ENCODE results near the gene PRKCB.

The PRKCB gene

DNA sequence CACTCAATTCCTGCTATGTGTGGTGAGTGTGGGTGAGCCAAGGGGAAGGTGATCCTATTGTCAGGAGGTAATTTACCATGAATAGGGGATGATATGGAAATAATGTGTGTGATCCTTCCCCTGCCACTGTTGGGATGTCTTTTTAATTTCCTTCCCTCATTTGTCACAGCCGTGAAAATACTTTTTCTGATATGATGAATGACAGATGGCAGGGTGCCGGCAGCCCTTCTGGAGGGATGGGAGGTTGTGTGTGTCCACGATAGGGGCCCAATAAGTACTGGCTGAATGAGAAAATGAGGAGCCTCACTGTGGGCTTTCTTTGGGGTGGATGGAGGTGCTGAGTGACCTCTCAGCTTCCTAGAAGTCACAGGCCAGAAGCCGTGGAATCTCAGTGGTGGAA, 109.5 kb downstream of the PRKCB start:
- DNase-seq, result no peak

DNA sequence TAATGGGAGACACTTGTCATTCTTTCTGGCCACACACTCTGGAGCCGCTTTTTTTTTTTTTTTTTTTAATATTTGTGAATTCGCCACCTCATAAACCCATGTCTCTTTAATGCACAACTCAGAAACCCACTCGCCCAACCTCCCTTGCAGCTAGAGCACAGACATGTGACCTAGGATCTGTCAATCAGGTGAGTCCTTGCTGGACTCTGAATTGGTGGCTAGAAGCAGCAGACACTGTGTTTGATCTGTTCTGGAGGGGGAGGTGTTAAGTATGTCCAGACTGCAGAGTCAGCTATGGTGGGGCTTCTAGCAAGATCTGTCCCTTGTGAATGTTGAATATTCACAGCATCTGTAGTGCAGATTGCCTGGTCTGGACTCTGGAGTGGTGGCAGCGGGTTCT, 112.1 kb downstream of the PRKCB start:
- DNase-seq, result no peak

DNA sequence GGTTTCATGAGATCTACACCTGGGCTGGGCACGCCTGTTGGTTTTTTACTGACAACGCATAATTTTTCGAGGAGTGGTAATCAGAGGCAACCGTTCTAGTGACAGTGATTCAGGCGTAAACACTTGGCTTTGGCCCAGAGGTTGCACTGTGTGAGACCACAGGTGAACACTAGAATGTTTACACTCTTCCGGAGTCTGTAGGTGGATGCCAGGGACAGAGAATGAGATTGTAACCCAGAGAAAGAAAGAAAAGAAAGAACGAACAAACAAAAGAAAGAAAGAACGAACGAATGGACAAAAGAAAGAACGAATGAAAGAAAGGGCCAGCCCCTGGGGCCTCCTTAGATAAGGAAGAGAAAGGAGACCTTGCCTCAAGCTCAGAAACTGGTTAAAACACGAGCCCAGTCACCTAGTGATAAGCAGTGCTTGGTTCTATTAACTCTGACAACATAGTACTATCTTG, 113.2 kb downstream of the PRKCB start:
- DNase-seq, result no peak

DNA sequence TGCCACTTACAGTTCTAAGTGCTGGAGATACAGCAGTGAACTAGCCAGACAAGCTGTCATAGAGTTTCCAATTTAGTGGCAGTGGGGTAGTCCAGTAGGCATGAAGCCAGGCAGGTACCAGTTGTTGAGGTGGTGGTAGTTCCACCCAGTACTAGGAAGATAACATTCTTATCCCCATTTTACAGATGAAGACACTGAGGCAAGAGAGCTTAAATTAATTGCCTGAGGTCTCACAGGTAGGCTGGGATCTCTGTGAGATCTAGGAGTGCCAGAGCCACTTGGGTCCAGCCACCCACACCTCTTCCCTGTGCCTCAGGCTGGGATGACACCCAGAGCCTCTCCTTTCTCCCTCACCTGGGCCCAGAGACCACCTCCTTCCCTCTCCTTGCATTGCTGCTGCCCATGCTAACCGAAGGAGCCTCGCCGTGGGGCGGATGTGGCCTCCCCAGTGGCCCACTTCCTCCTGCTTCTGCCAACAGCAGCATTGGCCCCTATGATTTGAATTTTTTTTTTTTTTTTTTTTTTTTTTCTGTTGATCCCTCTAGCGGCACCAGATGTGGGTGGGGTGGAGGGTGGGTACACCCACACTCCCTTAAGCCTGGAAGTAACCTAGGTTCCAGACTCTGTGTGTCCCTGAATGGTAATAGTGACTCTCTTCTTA, 114.0 kb downstream of the PRKCB start:
- DNase-seq, result no peak

DNA sequence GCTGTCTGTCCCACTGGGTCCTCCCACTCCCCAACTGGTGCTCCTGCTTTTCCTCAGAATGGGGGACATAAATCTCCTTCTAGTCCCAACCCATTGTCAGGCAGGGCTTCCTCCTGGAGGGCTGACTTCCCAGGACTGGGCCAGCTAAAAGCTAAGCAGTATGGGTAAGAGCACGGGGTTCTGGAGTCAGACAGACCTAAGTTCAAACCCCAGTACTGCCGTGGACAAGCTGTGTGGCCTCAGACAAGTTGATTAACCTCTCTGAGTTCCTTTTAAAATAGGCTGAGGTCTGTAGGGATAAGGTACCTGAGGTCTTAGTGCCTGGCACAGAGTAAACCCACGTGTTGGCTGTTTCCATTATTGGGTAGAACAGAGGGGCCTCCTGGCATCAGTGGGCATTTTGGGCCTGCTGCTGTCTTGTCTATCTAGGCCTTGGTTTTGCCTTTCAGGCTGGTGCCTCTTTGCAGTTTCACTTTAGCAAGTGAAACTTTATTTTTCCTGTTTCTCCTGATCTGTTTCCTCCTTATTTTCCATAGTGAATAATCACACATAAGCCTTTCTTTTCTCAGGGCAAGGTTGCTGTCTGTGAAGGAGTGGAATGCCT, 114.6 kb downstream of the PRKCB start:
- no peak for DNase-seq

DNA sequence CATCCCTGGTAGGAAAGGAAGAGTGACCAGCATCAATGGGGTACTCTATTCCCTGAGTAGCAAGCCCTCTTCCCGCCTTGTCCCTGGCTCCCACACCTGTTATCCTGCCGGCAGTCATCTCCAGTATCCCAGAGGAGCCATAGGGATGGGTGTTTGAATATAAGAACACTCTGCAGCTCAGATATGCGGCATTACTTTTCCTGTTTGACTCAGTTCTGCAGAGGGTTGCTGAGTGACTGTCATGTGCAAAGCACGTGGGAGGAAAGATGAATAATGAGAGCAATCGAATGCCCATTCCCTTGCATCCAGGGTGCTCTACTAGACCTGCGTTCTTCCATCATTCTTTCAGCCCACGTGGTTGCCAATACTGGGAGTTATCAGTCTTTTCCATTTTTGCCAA, 115.1 kb downstream of the PRKCB start:
- no peak for DNase-seq

DNA sequence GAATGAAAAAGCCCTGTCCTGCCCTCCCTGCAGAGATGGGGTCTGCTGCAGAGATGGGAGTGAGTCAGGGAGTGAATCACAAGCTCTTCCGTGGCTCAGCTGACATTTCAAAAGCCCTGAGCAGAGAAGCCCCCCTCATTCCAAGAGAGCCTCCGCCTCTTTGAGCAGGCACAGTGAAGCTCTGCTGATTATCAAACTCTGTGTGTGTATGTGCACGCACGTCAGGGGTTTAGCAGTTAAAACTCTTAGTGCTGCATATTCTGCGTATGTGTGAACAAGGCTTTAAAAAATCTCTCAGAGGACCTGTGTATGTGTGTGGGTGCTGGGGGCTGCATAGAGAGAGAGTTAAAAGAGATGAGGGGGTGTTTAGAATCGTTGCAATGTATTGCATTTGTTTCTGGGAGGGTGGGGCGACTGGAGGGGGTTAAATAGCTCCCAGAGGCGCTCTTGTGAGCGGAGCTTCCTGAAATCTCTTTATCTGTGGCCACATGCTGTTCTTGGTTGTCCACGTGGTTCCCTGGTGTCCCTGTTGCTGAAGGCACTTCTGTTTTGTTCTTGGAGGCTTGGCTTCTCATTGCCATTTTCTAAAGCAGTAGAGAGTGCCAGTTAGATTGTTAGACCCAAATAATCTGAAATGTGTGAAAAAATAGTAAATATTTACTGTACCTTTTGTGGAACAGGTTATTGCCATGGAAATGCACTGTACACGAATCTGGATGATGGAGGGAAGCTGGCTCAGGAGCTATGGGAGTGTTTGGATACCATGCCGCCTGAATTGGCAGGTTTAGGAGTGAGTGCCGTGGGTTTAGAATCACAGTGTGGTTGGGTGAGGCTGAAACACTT, 116.6 kb downstream of the PRKCB start:
- no peak for DNase-seq

DNA sequence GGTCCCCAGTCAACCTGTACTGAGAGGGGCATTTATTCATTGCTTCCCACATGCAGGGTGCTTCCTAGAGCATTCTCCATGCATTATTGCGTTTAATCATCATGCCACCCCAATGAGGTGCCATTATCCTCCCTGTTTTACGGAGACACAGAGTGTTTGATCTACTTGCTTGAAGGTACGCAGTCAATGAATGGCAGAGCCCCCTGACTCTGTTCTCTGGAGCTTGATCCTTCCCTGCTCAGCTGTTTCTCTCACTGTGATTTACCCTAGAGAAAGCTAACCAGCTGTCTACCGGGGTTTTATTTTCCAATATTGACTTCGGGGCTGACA, 117.2 kb downstream of the PRKCB start:
- no peak for DNase-seq

DNA sequence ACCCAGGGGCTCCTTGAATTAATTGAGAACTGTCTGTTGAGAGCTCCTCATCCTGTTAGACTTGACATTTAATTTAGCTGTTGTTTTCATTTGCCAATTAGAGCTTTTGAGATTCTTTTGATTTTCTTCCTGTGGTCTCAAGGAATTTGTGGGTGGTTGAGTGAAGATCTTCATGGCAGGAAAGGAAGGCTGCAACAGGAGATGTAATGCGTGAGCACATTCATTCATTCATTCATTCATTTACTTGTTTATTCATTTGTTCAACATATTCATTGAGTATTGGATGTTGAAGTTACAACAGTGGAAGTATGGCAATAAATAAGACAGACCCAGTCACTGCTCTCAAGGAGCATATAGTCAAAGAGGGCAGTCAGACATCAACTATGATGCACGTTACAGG, 117.7 kb downstream of the PRKCB start:
- no peak for DNase-seq

DNA sequence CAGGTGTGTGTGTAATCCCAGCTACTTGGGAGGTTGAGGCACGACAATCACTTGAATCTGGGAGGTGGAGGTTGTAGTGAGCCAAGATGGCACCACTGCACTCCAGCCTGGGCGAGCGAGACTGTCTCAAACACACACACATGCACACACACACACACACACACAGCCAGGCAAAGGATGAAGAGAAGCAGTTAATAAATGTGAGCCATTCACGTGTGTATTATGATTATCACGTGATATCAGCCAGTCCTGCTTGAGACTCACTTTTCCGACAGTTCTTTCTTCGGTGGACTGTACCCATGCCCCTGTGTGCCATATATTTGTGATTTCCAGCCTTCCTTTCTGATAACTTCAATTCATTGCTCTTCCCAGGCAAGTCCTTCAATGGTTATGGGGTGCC, 119.3 kb downstream of the PRKCB start:
- DNase-seq, result no peak

DNA sequence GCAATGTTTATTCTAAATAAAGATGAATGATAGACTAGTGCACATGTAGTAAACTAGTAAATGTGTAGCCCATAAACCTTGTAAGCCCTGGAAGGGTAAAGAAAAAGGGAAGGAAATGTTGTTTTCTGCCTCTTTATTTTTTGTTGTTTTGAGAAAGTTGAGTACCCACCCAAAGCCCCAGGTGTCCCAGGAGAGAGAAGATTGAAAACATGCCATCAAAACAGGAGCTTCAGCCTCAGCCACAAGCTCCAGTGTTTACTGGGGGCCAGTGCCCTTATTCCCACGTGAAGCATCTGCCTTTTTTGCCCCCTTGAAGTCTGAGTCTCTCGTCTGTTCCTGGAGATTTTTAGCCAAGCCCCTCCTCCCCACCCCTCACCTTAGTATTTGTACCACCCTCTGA, 121.5 kb downstream of the PRKCB start:
- DNase-seq, result no peak

DNA sequence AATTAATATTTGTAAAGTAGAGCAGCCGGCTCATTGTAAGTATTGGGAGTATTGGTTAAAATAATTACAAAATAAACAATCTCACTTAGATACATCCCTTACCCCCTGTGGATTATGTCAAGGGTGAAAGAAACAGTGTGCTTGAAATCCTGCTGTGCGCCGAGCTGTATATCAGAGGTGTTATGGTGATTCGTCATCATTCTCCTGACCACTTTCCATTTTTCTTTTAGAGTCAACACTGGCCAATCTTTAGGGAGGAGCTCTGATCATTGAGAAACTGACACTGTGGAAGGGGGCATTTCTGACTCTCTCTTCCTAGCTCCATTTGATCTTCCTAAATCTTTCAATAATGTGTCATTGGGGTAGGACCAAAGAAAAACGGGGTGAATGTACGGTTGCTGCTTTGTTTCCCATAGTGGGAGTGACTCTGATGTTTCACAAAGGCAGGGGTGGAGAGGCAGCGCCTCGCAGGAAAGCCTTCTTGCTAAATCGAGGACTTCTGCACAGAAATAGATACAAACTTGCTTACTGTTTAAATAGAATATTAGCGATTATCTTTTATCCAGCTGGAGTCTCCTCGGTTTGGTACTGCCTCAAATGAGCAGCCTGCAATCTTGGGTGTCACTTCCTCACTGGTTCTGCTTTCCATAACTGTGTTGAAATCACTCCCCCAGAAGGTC, 123.4 kb downstream of the PRKCB start:
- DNase-seq, result no peak

DNA sequence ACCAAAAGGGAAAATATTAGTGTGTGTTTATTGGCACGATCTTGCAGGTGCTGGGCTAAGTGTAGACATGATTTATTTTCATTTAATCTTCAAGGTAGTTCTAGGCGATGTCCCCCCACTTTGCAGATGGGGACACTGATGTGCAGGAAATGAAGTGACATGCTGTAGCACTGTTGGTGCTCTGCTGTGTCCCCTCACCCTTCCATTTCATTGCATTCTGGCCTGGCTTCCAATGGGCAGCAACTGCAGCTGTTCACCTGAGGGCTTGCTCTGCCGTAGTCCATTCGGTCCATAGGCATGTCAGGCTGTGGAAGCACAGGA, 123.9 kb downstream of the PRKCB start:
- no peak for DNase-seq

DNA sequence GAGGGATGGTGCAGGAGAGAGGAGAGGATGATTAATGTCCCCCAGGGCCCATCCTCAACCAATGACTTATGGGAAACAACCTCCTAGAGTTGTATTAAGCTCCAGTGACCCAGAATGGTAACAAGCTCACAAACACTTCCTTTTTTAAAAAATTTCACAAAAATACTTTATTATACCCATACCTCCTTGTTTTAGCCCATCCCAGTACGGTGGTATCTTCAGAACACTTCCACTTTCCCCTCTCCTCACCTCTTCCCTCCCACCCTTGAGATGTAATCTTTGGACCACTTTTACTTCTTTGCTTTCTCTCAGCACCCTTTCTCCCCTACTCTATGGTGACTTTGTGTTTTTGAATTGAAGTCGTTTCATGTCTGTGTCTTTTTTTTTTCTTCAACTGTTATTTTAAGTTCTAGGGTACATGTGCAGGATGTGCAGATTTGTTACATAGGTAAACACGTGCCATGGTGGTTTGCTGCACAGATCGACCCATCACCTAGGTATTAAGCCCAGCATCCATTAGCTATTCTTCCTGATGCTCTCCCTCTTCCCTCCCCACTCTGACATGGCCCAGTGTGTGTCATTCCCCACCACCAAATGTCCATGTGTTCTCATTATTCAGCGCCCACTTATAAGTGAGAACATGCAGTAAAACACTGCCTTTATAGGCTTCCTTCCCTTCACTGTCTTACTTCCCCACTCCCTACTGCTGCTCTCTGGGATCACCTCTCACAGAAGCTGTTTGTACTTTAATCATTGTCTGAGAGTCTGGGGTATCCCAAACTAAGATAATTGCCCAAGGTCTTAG, 124.5 kb downstream of the PRKCB start:
- DNase-seq, result no peak

DNA sequence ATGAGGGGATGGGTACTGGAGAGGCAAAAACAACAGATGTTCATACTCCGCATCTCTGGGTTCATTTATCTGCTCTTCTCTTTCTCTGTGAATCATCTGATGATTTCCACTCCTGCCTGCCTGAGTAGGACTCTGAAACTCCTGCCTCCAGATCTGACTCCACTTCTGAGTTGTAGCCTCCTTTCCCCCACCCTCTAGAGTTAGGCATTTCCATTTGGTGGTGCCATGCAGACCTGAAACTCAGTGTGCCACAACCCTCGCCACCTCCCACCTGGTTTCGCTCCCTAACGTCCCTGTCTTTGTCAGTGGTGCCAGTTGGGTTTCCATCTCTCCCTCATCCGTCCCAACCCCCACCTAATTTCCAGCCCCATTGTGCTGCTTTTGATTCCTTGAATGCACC, 126.2 kb downstream of the PRKCB start:
- DNase-seq, result no peak

DNA sequence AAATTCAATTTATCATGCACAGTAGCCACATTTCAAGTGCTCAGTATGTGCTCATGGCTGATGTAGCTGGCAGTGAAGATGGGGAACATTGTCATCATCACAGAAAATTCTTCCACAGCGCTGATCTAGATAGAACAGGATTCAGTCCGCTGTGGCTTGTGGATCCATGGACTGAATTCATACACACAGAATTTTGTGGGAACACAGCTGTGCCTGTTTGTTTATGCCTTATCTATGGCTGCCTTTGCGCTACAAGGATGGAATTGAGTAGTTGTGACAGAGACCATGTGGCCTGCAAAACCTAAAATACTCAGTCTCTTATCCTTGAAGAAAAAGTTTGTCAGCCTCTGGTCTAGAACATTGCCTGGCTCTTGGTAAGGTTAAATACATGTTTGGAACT, 128.4 kb downstream of the PRKCB start:
- DNase-seq, result no peak

DNA sequence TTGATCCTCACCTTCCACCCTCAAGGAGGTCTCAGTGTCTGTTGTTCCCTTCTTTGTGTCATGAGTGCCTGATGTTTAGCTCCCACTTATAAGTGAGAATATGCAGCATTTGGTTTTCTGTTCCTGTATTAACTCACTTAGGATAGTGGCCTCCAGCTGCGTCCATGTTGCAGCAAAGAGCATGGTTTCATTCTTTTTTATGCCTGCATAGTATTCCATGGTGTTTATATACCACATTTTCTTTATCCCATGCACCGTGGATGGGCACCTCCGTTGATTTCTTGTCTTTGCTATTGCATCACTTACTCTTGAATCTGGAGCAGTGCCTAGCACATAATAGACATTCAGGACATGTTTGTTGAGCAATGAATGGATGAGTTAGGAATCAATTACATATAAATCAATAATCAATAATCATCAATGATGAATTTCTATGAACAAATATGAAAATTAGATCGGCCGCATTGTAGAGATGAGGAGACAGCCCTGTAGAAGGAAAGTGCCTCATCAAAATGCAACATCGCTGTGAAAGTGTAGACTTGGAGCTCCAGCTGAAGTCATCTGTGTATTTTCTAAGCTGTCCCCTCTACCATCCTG, 129.5 kb downstream of the PRKCB start:
- DNase-seq, result no peak

DNA sequence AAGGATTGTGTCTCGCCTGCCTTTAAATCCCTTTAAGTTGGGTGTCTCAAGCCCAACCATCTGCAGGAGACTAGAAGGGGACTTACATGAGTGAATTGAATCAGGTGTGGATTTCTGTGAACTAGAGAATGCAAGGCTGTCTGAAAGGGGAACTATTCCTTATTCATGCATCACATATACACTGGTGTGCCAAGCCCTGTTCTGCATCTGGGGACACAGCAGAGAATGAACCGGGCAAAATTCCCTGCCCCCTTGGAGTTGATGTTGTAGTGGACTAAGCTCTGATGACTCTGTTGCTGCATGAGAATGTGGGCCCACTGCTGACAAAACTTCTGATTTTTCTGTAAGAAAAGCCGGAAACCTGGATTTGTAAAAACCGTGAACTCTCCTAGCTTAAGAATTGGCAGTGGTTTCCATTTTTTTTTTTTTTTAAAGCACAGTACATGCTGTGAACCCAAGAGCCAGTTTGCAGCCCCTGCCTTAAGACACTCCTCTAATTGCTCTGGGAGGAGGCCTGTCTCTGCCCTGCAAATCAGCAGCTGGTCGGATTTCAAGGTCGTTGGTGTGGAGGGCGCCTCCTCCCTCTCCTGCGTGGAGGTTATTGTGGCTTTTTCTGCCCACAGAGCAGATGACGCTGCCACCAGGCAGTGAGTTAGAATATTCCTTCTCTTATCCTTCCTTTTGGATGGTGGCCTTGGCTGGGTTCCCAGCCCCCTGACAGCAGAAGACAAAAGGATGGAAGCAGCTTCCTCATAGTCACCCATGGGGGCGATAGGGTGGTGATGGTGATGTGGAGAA, 131.0 kb downstream of the PRKCB start:
- no peak for DNase-seq

DNA sequence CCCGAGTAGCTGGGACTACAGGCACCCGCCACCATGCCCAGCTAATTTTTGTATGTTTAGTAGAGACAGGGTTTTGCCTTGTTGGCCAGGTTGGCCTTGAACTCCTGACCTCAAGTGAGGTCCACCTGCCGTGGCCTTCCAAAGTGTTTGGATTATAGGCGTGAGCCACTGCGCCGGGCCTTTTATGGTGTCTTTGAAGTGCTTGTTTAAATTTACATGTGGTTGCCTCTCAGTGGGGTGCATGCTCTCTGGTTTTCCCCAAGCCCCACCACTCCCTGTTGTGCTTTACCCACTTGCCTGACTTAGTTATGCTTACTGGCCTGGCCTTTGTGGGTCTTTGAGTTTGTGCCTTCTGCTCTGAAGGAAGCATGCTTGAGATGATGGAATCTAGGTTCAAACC, 132.0 kb downstream of the PRKCB start:
- DNase-seq, result no peak

DNA sequence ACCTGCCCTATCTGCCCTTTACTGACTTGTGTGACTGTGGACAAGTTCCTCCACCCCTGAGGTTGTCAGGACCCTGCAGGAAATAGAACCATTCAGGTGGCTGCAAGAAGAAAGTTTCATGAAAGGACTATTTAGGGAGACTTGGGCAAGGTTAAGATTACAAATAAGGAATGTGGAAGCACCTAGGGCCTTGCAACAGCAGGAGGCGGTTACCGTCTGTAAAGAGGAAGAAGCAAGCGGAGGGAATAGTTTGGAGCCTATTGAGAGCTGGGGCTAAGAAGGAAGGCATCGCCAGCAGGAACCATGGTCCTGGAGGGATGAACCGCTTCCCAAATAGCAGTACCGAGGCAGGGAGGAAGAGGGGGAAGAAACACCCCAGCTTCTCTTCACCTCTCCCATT, 132.4 kb downstream of the PRKCB start:
- no peak for DNase-seq

DNA sequence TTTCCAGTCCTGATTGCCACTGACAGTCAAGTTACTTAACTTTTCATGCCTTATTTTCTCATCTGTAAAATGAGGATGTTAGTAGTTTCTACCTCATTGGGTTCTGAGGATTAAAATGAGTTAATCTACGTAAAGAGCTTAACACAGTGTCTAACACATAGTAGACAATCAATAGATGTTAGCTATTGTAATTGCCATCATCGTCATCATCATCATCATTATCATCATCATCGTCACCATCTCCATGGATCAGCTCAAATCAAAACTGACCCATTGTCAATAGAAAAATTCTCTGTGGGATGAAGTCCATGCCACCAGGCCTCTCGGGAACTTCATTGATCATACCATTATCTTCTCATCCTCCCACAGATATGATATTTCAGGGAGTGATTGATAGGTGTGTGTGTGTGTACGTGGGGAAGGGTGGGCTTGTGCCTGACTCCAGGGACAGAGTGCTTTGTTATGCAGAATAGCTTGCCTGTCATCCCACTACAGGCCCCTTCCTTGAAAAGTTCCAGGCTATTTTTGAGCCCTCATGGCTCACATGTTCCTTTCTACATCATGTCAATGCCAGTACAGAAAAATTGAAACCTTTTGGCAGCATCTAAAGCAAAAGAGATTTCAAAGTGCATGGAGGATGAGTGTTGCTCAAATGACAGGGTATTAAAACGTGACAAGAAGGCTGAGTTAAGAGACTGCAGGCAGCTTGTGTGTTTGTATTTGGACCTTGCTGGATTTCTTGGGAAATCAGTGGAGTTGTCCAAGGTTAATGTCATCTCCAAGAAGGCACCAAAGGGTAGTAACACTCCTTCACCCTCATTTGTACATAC, 133.9 kb downstream of the PRKCB start:
- no peak for DNase-seq

Data from SHP77 treated with DMSO at 0.1 percent for 48 hours (cell line).